ENCODE results near the gene CBLB. TPM values are rescaled to one million over a fixed set of nuclear protein-coding genes. Genes with fewer than 3 reads are reported as not detected.

The CBLB gene
- total RNA-seq, 1 experiment from 2014 or later = 23.9 TPM

DNA sequence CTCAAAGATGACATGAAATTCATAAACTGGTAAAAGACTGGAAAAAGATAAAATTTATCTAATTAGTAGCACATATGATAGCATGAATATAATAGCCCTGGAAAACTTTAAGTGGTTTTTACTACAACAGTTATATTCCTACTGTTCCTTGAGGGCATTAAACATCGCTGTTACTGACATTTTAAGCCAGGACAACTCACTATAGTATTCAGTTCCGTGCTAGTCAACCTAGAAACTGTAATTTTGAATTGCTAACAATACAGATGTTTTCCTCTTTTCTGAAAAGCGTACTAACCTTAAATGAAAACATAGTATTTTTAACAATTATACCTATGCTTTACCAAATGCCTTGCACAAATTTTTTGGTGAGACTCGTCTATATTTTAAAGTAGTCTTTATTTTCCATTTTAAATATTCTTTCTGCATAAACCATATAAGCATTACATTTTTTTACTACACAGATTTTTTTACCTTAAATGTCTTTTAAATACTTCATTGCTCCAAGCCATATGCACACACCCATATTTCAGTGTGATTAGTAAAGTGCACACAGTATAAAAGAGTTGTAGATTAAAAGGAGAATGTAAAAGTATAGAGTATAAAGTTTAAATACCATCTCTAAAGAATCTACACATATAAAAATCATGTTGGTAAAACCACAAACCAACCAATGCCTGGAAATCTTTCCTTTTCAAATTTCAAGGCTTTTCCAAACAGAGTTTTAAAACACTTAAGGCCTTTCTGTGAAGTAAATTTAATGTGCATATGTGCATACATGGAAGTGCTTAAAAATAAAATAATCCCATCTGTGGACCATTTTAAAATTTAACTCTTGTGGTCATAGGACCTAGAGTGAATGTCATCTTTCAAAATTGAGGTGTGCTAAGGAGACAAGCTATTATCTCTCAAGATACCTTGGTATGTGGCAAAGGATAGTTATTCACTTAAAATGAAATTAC lies 20.1 kb upstream of the CBLB start:
- Histone ChIP-seq H3K27me3 (ENCODE audit: low read length) (no peaks in the 10 kb centered on the region), H3K4me2 (ENCODE audit: low read length) (no peak overlapping the region), H3K79me2 (ENCODE audit: low read length) (no peaks in the 10 kb centered on the region), H4K20me1 (ENCODE audit: low read length) (no peaks in the 10 kb centered on the region), H3K36me3 (ENCODE audit: low read depth, low read length) (no peaks in the 10 kb centered on the region), H3K9me3 (ENCODE audit: low read length) (no peaks in the 10 kb centered on the region), H3K27ac (ENCODE audit: low read length) (no peak overlapping the region), H3K4me3 (ENCODE audit: low read length) (no peak overlapping the region), H3F3A (ENCODE audit: low read length, unreplicated experiment) (no peaks in the 10 kb centered on the region), H2AFZ (ENCODE audit: low read length) (no peak overlapping the region), H3K9me2 (replicated peaks; ENCODE audit: low read length) (no peaks in the 10 kb centered on the region), H3K9ac (ENCODE audit: low read length) (no peak overlapping the region), H3K4me1 (ENCODE audit: insufficient read depth, low read length) (no peaks in the 10 kb centered on the region)
- ChIA-PET POLR2A (ENCODE audit: unreplicated experiment) (no interaction called here), CTCF (no interaction called here)
- intact Hi-C loops (cut with micrococcal nuclease) = no loop called here
- TF ChIP-seq, protein P1, sequence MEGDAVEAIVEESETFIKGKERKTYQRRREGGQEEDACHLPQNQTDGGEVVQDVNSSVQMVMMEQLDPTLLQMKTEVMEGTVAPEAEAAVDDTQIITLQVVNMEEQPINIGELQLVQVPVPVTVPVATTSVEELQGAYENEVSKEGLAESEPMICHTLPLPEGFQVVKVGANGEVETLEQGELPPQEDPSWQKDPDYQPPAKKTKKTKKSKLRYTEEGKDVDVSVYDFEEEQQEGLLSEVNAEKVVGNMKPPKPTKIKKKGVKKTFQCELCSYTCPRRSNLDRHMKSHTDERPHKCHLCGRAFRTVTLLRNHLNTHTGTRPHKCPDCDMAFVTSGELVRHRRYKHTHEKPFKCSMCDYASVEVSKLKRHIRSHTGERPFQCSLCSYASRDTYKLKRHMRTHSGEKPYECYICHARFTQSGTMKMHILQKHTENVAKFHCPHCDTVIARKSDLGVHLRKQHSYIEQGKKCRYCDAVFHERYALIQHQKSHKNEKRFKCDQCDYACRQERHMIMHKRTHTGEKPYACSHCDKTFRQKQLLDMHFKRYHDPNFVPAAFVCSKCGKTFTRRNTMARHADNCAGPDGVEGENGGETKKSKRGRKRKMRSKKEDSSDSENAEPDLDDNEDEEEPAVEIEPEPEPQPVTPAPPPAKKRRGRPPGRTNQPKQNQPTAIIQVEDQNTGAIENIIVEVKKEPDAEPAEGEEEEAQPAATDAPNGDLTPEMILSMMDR (conservative IDR thresholded peaks at IDR 0.05; ENCODE audit: low read depth, low read length) = no peak
- TF ChIP-seq EZH2 (IDR thresholded peaks at IDR 0.05; ENCODE audit: low read length, unreplicated experiment) = no peak
- TF ChIP-seq EZH2phosphoT487 (IDR thresholded peaks at IDR 0.05; ENCODE audit: borderline replicate concordance, low read length) = no peak
- DNase-seq = no peak
- no peak for ATAC-seq
- BruUV-seq (replicated peaks) = no TSS peak

DNA sequence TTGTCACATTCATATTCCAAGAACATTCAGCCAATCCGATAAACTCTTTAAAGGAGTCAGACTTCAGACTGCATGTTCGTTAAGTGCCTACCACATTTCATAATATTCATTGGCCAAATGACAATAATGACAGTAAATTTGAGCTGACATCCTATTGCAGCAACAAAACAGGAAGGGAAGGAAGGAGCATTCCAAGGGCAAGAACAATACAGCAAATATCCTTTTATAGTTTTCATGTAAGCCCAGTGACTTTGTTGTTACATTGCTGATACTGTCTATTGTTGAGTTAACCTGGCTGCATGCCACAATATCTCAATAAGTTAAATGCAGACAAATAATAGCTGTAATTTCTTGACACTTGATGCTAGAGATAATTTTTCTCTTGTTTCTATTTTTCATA lies 16.4 kb upstream of the CBLB start:
- no peaks in the 10 kb centered on the region for H3K9me2 ChIP-seq (replicated peaks; ENCODE audit: low read length)
- H3K4me3 ChIP-seq (ENCODE audit: low read length) = no peak overlapping the region
- 0 out of 2 replicates have a peak, but pooled peaks cover 3% of the 10 kb centered on the region for H3K4me1 ChIP-seq (ENCODE audit: insufficient read depth, low read length)
- H3K4me2 ChIP-seq (ENCODE audit: low read length) = no peak overlapping the region
- no peaks in the 10 kb centered on the region for H4K20me1 ChIP-seq (ENCODE audit: low read length)
- no TSS peak for BruUV-seq (replicated peaks)
- no peaks in the 10 kb centered on the region for H3F3A ChIP-seq (ENCODE audit: low read length, unreplicated experiment)
- intact Hi-C loops (cut with micrococcal nuclease) = no loop called here
- H3K9me3 ChIP-seq (ENCODE audit: low read length) = no peaks in the 10 kb centered on the region
- no peak for ATAC-seq
- H3K36me3 ChIP-seq (ENCODE audit: low read depth, low read length) = no peaks in the 10 kb centered on the region
- no peak for DNase-seq
- no peaks in the 10 kb centered on the region for H3K79me2 ChIP-seq (ENCODE audit: low read length)
- H3K9ac ChIP-seq (ENCODE audit: low read length) = no peak overlapping the region
- H3K27me3 ChIP-seq (ENCODE audit: low read length) = no peaks in the 10 kb centered on the region
- ChIA-PET CTCF (no interaction called here), POLR2A (ENCODE audit: unreplicated experiment) (no interaction called here)
- TF ChIP-seq EZH2phosphoT487 (IDR thresholded peaks at IDR 0.05; ENCODE audit: borderline replicate concordance, low read length) = no peak
- TF ChIP-seq, protein P1 (conservative IDR thresholded peaks at IDR 0.05; ENCODE audit: low read depth, low read length) = no peak
- no peak for TF ChIP-seq EZH2 (IDR thresholded peaks at IDR 0.05; ENCODE audit: low read length, unreplicated experiment)
- H2AFZ ChIP-seq (ENCODE audit: low read length) = no peak overlapping the region
- no peak overlapping the region for H3K27ac ChIP-seq (ENCODE audit: low read length)

GRCh38 chr3:105883798-105884377 lies 15.1 kb upstream of the CBLB start:
- CTCF ChIA-PET = no interaction called here
- H3K27me3 ChIP-seq (ENCODE audit: low read length) = no peaks in the 10 kb centered on the region
- peak overlapping the region; percentile 15 for H2AFZ ChIP-seq (ENCODE audit: low read length)
- no peaks in the 10 kb centered on the region for H3K79me2 ChIP-seq (ENCODE audit: low read length)
- no peak overlapping the region for H3K9ac ChIP-seq (ENCODE audit: low read length)
- H3F3A ChIP-seq (ENCODE audit: low read length, unreplicated experiment) = no peaks in the 10 kb centered on the region
- H3K36me3 ChIP-seq (ENCODE audit: low read depth, low read length) = no peaks in the 10 kb centered on the region
- 0 out of 2 replicates have a peak, but pooled peaks cover 3% of the 10 kb centered on the region for H3K4me1 ChIP-seq (ENCODE audit: insufficient read depth, low read length)
- TF ChIP-seq EZH2 (IDR thresholded peaks at IDR 0.05; ENCODE audit: low read length, unreplicated experiment) (no peak), EZH2phosphoT487 (IDR thresholded peaks at IDR 0.05; ENCODE audit: borderline replicate concordance, low read length) (no peak)
- TF ChIP-seq, protein P1 (conservative IDR thresholded peaks at IDR 0.05; ENCODE audit: low read depth, low read length) = no peak
- DNase-seq (peak; percentile 19), ATAC-seq (no peak)
- H3K27ac ChIP-seq (ENCODE audit: low read length) = no peak overlapping the region
- H4K20me1 ChIP-seq (ENCODE audit: low read length) = no peaks in the 10 kb centered on the region
- POLR2A ChIA-PET (ENCODE audit: unreplicated experiment) = no interaction called here
- no peaks in the 10 kb centered on the region for H3K9me2 ChIP-seq (replicated peaks; ENCODE audit: low read length)
- intact Hi-C loops (cut with micrococcal nuclease) = no loop called here
- BruUV-seq (replicated peaks) = no TSS peak
- no peak overlapping the region for H3K4me3 ChIP-seq (ENCODE audit: low read length)
- no peak overlapping the region for H3K4me2 ChIP-seq (ENCODE audit: low read length)
- H3K9me3 ChIP-seq (ENCODE audit: low read length) = no peaks in the 10 kb centered on the region

All from PC-3 (cell line).